ENCODE measurements around the gene ENO1.

DNA sequence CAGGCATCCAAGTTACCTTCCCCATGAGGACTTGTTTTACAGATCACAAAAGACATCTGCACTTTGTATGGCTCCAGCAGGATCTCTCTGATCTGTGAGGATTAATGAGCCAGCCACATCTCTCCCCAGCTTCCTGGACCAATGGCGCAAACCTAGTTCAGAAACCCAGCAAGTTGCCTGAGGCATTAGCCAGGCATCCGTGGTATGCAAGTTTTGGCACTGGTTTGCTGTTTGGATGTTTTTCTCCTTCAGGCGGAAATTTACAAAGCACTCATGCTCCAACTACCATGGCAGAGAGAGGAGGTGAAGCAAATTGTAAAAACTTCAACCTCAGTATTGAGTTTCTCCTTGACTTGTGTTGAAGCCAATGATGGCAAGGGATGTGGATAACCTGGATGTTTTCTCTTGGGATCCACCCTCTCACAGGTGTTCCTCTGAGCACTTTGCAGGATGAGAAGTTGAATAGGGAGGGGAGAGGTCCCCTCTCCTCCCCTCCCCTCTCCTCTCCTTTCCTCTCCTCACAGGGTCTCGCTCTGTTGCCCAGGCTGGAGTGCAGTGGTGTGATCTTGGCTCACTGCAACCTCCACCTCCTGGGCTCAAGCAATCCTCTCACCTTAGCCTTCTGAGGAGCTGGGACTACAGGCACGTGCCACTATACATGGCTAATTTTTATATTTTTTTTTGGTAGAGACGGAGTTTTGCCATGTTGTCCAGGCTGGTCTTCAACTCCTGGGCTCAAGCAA is 25.6 kb upstream of the ENO1 start:
- no peak for TF ChIP-seq SP1 (IDR thresholded peaks at IDR 0.05)
- no peak for TF ChIP-seq NFRKB (IDR thresholded peaks at IDR 0.05)
- TF ChIP-seq ZNF384 (IDR thresholded peaks at IDR 0.05) = no peak
- no peak for TF ChIP-seq BHLHE40 (IDR thresholded peaks at IDR 0.05; ENCODE audit: borderline replicate concordance)
- no peak for TF ChIP-seq TARDBP (IDR thresholded peaks at IDR 0.05)
- TF ChIP-seq FOXA1 (IDR thresholded peaks at IDR 0.05) = no peak
- TF ChIP-seq L3MBTL2 (conservative IDR thresholded peaks at IDR 0.05) = no peak
- TF ChIP-seq FOXM1 (IDR thresholded peaks at IDR 0.05; ENCODE audit: borderline replicate concordance) = no peak
- TF ChIP-seq ELF4 (IDR thresholded peaks at IDR 0.05) = no peak
- no peak for TF ChIP-seq SUZ12 (IDR thresholded peaks at IDR 0.05)
- no peak for TF ChIP-seq HDGF (IDR thresholded peaks at IDR 0.05; ENCODE audit: borderline replicate concordance)
- TF ChIP-seq CTBP1 (IDR thresholded peaks at IDR 0.05; ENCODE audit: borderline replicate concordance) = no peak
- no peak for TF ChIP-seq ARNT (IDR thresholded peaks at IDR 0.05)
- TF ChIP-seq FOXK2 (IDR thresholded peaks at IDR 0.05) = no peak

Data from HEK293T (cell line).